Gastrocnemius medialis (tissue), 4 donors: Measurements from ENCODE around the gene RIMS4. TPM values are rescaled to one million over a fixed set of nuclear protein-coding genes. Genes with fewer than 3 reads are reported as not detected.
"Not testable (repeated sequence)": the region's sequence is repeated elsewhere in the genome, so short reads cannot be mapped to it uniquely, and the experiment has no call there.

Experiments
- ATAC-seq, 2 donors: fragments of 150-250 bp; one replicate each; pipeline ENCODE4 v1.9.1; 2016
- DNase-seq, 2 donors: peaks; one replicate each; pipeline ENCODE4 v3.0.0-alpha.2; 2019
- H3K27ac ChIP-seq, 4 donors: fragments of 200-600 bp; sonication (generic); 1 replicate in 1 of 4; 2 replicates in 3 of 4; pipeline ENCODE4 v1.5.1; 2016 to 2018; ENCODE audit warnings: mild to moderate bottlenecking in 2 of 4, moderate library complexity in 1 of 4
- H3K27me3 ChIP-seq, 3 donors: fragments of 200-600 bp; sonication (generic) in 2 of 3; 1 replicate in 1 of 3; 2 replicates in 2 of 3; pipeline versions ENCODE4 v1.5.1 to v1.6.0; 2016 to 2019; ENCODE audit warnings: mild to moderate bottlenecking in 1 of 3, moderate library complexity in 1 of 3
- H3K36me3 ChIP-seq, 2 donors: fragments of 200-600 bp; sonication (generic) in 1 of 2; one replicate each; pipeline ENCODE4 v1.5.1; 2017 to 2018
- H3K4me1 ChIP-seq, 2 donors: fragments of 200-600 bp; sonication (generic) in 1 of 2; one replicate each; pipeline ENCODE4 v1.5.1; 2016 to 2017; ENCODE audit warnings: mild to moderate bottlenecking in 2 of 2
- H3K4me3 ChIP-seq, 4 donors: fragments of 200-600 bp; sonication (generic) in 3 of 4; 1 replicate in 1 of 4; 2 replicates in 3 of 4; pipeline ENCODE4 v1.5.1; 2016 to 2019; ENCODE audit warnings: mild to moderate bottlenecking in 2 of 4
- H3K9me3 ChIP-seq, 3 donors: fragments of 200-600 bp; sonication (generic) in 2 of 3; 1 replicate in 1 of 3; 2 replicates in 2 of 3; pipeline ENCODE4 v1.5.1; 2016 to 2019
- CTCF ChIP-seq, 5 experiments: fragments of 450-650 bp in 3 of 5; fragments of 200-600 bp in 2 of 5; sonication (generic) in 2 of 5; IDR thresholded peaks in 4 of 5; conservative IDR thresholded peaks in 1 of 5; 1 replicate in 4 of 5; 2 replicates in 1 of 5; pipeline ENCODE4 v1.5.1; 2016 to 2019; ENCODE audit warnings: antibody characterized with exemption in 5 of 5, mild to moderate bottlenecking in 3 of 5, moderate library complexity in 3 of 5
- POLR2A ChIP-seq, 2 donors: fragments of 450-650 bp; IDR thresholded peaks; one replicate each; pipeline ENCODE4 v1.6.1; 2017; ENCODE audit warnings: antibody characterized with exemption in 2 of 2, mild to moderate bottlenecking in 2 of 2, moderate library complexity in 2 of 2
- in situ Hi-C, 4 donors: fragments of 200-750 bp; cut with MboI; loops; one replicate each; pipeline versions ENCODE4 v1.15.0 to v1.8.0; 2017; ENCODE audit warnings: low sequenced_read_pairs in 4 of 4
- intact Hi-C: fragments of 100-400 bp; cut with DNase I; formaldehyde crosslinking; loops from one replicate; pipeline ENCODE4 v1.15.1; 2023; ENCODE audit warnings: low total_unique reads
- total RNA-seq, 4 donors: library from RNA; depleted of rRNA; stranded (reverse); fragments of >200 nt; gene quantifications; one replicate each; pipeline versions ENCODE4 v1.1.0 to v1.2.3, GENCODE V29; 2016

Gene RIMS4
- total RNA-seq, 4 donors from 2014 or later, result 0.13 to 0.41 TPM; not detected in 2

- TF ChIP-seq CTCF (IDR thresholded peaks at IDR 0.05 in 4 of 5, conservative IDR thresholded peaks at IDR 0.05 in 1 of 5), result no peak
- DNase-seq, result no peak
- intact Hi-C loops (no loop called here), in situ Hi-C loops (no loop called here)
- Histone ChIP-seq H3K4me3 (no peak overlapping the region), H3K36me3 (no peaks in the 10 kb centered on the region), H3K27me3 (peaks cover 0 to 19% (median 0%) of the 10 kb centered on the region in 3 donors), H3K4me1 (no peaks in the 10 kb centered on the region), H3K27ac (no peak overlapping the region), H3K9me3 (no peaks in the 10 kb centered on the region)
- ATAC-seq, result no peak
Observed at GRCh38 chr20:44828640-44829039, 18.3 kb upstream of the RIMS4 start.

- intact Hi-C loops (no loop called here), in situ Hi-C loops (no loop called here)
- DNase-seq, result no peak
- TF ChIP-seq CTCF (IDR thresholded peaks at IDR 0.05 in 4 of 5, conservative IDR thresholded peaks at IDR 0.05 in 1 of 5) (no peak), POLR2A (IDR thresholded peaks at IDR 0.05) (no peak)
- Histone ChIP-seq H3K27ac (no peak overlapping the region), H3K9me3 (no peaks in the 10 kb centered on the region), H3K4me1 (no peaks in the 10 kb centered on the region), H3K4me3 (no peak overlapping the region), H3K36me3 (no peaks in the 10 kb centered on the region), H3K27me3 (peaks cover 0 to 19% (median 0%) of the 10 kb centered on the region in 3 donors)
- no peak for ATAC-seq
Observed at GRCh38 chr20:44827401-44827800, 17.1 kb upstream of the RIMS4 start.

- in situ Hi-C loops, H3K4me1 ChIP-seq, H3K4me3 ChIP-seq, ATAC-seq, H3K9me3 ChIP-seq, DNase-seq, H3K27me3 ChIP-seq, intact Hi-C loops, H3K27ac ChIP-seq, H3K36me3 ChIP-seq: not testable (repeated sequence)
Observed at GRCh38 chr20:44821576-44821975, 11.2 kb upstream of the RIMS4 start.

GRCh38 chr20:44819936-44820335, 9.6 kb upstream of the RIMS4 start:
- in situ Hi-C loops (no loop called here), intact Hi-C loops (no loop called here)
- TF ChIP-seq CTCF (IDR thresholded peaks at IDR 0.05 in 4 of 5, conservative IDR thresholded peaks at IDR 0.05 in 1 of 5), result no peak
- TF ChIP-seq POLR2A (IDR thresholded peaks at IDR 0.05), result no peak

GRCh38 chr20:44817143-44817910, 7.0 kb upstream of the RIMS4 start:
- no peak for TF ChIP-seq CTCF (IDR thresholded peaks at IDR 0.05 in 4 of 5, conservative IDR thresholded peaks at IDR 0.05 in 1 of 5)
- TF ChIP-seq POLR2A (IDR thresholded peaks at IDR 0.05), result no peak
- intact Hi-C loops, result no loop called here
- Histone ChIP-seq H3K9me3 (peaks cover 0 to 4% (median 0%) of the 10 kb centered on the region in 3 donors), H3K27me3 (no peaks in the 10 kb centered on the region), H3K4me3 (no peak overlapping the region), H3K4me1 (no peaks in the 10 kb centered on the region), H3K27ac (no peak overlapping the region), H3K36me3 (no peaks in the 10 kb centered on the region)
- no peak for DNase-seq
- no peak for ATAC-seq
- in situ Hi-C loops, result no loop called here

More at GRCh38 chr20:44819936-44820335, 9.6 kb upstream of the RIMS4 start:
- no peaks in the 10 kb centered on the region for H3K9me3 ChIP-seq
- H3K27ac ChIP-seq, result no peak overlapping the region
- H3K27me3 ChIP-seq, result no peaks in the 10 kb centered on the region
- no peaks in the 10 kb centered on the region for H3K4me1 ChIP-seq
- H3K4me3 ChIP-seq, result no peak overlapping the region
- no peak for DNase-seq
- H3K36me3 ChIP-seq, result no peaks in the 10 kb centered on the region
- ATAC-seq, result no peak
